CD4-positive, alpha-beta T cell (primary cell): ENCODE results near the gene DUSP21. TPM values are rescaled to one million over a fixed set of nuclear protein-coding genes. Genes with fewer than 3 reads are reported as not detected.

Experiments used
- ATAC-seq: fragments of 200-7000 bp; cut with Tn5 transposase; one replicate; pipeline ENCODE4 v1.10.0; 2022; ENCODE audit warnings: mild to moderate bottlenecking; ENCODE audit not compliant: poor library complexity
- CTCF ChIA-PET: fragments of 350-600 bp; sonication (Branson Sonifier 250); formaldehyde crosslinking; loops from one replicate; lab custom pipeline; 2021; ENCODE audit warnings: antibody characterized with exemption, inconsistent platforms; lab: Charles Lee
- POLR2A ChIA-PET: fragments of 350-600 bp; sonication (Branson Sonifier 250); formaldehyde crosslinking; loops from one replicate; lab custom pipeline; 2021; ENCODE audit warnings: antibody characterized with exemption, inconsistent platforms; lab: Charles Lee
- DNase-seq, 14 experiments: peaks; one replicate each; pipeline ENCODE4 v3.0.0-alpha.2; 2013 to 2020; ENCODE audit warnings: mixed read lengths in 2 of 14
- H3K27ac ChIP-seq, 2 donors: one replicate each; pipeline versions ENCODE4 v1.5.1 to v1.7.0; 2013; ENCODE audit warnings: low read length in 2 of 2, low read depth in 1 of 2, mild to moderate bottlenecking in 1 of 2
- H3K27me3 ChIP-seq, 2 experiments: 1 replicate in 1 of 2; 2 replicates in 1 of 2; pipeline versions ENCODE4 v1.6.1 to v1.7.0; 2013; ENCODE audit warnings: low read length in 2 of 2, control low read depth in 1 of 2, mild to moderate bottlenecking in 1 of 2, moderate library complexity in 1 of 2; ENCODE audit not compliant: insufficient read depth in 2 of 2, control insufficient read depth in 1 of 2
- H3K36me3 ChIP-seq: one replicate; pipeline ENCODE4 v1.6.1; 2013; ENCODE audit warnings: low read length, control low read depth; ENCODE audit not compliant: insufficient read depth
- H3K4me1 ChIP-seq: one replicate; pipeline ENCODE4 v1.6.1; 2013; ENCODE audit warnings: low read length, control low read depth; ENCODE audit not compliant: insufficient read depth
- H3K4me3 ChIP-seq: one replicate; pipeline ENCODE4 v1.5.1; 2013; ENCODE audit warnings: mild to moderate bottlenecking, low read length, moderate library complexity
- H3K9me3 ChIP-seq, 2 experiments: 1 replicate in 1 of 2; 2 replicates in 1 of 2; pipeline versions ENCODE4 v1.6.1 to v1.7.0; 2013; ENCODE audit warnings: low read length in 2 of 2, mild to moderate bottlenecking in 2 of 2, control low read depth in 1 of 2, moderate library complexity in 1 of 2; ENCODE audit not compliant: control insufficient read depth in 1 of 2, insufficient read depth in 1 of 2
- H3K27ac Mint-ChIP-seq: one replicate; pipeline ENCODE4 v1.8.0; 2020; ENCODE audit warnings: mixed read lengths
- H3K27me3 Mint-ChIP-seq: one replicate; pipeline ENCODE4 v1.8.0; 2021; ENCODE audit warnings: mixed read lengths
- H3K36me3 Mint-ChIP-seq: one replicate; pipeline ENCODE4 v1.8.0; 2021; ENCODE audit warnings: low read depth, mixed read lengths
- H3K4me1 Mint-ChIP-seq: one replicate; pipeline ENCODE4 v1.8.0; 2021; ENCODE audit warnings: low read depth, mixed read lengths
- H3K4me3 Mint-ChIP-seq: one replicate; pipeline ENCODE4 v1.8.0; 2020; ENCODE audit warnings: mild to moderate bottlenecking, mixed read lengths
- H3K9me3 Mint-ChIP-seq: one replicate; pipeline ENCODE4 v1.8.0; 2020; ENCODE audit warnings: mixed read lengths
- intact Hi-C, 2 experiments: fragments of 100-400 bp; cut with DNase I in 1 of 2; cut with micrococcal nuclease in 1 of 2; formaldehyde crosslinking; loops; one replicate each; pipeline versions ENCODE4 v1.15.1 to v1.9.0; 2023 to 2025; cut with DNase I, micrococcal nuclease
- total RNA-seq, 174 experiments: library from RNA in 2 of 174; stranded (reverse) in 2 of 174; gene quantifications; one replicate each; pipeline ENCODE4 v1.2.3 and lab custom pipeline; 2021 to 2026
- TF ChIP-seq, protein P1 (sequence below): fragments of 200-600 bp; IDR thresholded peaks from one replicate; pipeline ENCODE4 v1.8.0; 2022; ENCODE audit warnings: antibody characterized with exemption, mild to moderate bottlenecking

Gene DUSP21
- total RNA-seq, 2 experiments from 2014 or later: not detected

- H3K9me3 Mint-ChIP-seq: no peaks in the 10 kb centered on the region
- no peak overlapping the region for H3K4me3 ChIP-seq
- no peak overlapping the region for H3K27ac ChIP-seq
- DNase-seq: no peak
- peaks cover 2% of the 10 kb centered on the region for H3K36me3 ChIP-seq
- no peaks in the 10 kb centered on the region for H3K27me3 Mint-ChIP-seq
- ChIA-PET POLR2A (interaction anchor here (1.2 kb wide), 1 partner anchor 9 kb away, joined by 3 read pairs; the partner anchor contains the start of gene KDM6A), CTCF (no interaction called here)
- H3K27ac Mint-ChIP-seq: no peak overlapping the region
- ATAC-seq: no peak
- H3K27me3 ChIP-seq: no peaks in the 10 kb centered on the region
- H3K4me1 Mint-ChIP-seq: peaks cover 63% of the 10 kb centered on the region
- no peaks in the 10 kb centered on the region for H3K36me3 Mint-ChIP-seq
- H3K4me1 ChIP-seq: peaks cover 31% of the 10 kb centered on the region
- H3K4me3 Mint-ChIP-seq: no peak overlapping the region
- intact Hi-C loops: no loop called here
- H3K9me3 ChIP-seq: no peaks in the 10 kb centered on the region
- TF ChIP-seq, protein P1, sequence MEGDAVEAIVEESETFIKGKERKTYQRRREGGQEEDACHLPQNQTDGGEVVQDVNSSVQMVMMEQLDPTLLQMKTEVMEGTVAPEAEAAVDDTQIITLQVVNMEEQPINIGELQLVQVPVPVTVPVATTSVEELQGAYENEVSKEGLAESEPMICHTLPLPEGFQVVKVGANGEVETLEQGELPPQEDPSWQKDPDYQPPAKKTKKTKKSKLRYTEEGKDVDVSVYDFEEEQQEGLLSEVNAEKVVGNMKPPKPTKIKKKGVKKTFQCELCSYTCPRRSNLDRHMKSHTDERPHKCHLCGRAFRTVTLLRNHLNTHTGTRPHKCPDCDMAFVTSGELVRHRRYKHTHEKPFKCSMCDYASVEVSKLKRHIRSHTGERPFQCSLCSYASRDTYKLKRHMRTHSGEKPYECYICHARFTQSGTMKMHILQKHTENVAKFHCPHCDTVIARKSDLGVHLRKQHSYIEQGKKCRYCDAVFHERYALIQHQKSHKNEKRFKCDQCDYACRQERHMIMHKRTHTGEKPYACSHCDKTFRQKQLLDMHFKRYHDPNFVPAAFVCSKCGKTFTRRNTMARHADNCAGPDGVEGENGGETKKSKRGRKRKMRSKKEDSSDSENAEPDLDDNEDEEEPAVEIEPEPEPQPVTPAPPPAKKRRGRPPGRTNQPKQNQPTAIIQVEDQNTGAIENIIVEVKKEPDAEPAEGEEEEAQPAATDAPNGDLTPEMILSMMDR: no peak
These were observed 37.7 kb downstream of the DUSP21 start for GRCh38 chrX:44881549-44881948.

- DNase-seq: no peak
- Histone ChIP-seq H3K4me1 (peaks cover 33% of the 10 kb centered on the region), H3K36me3 (no peaks in the 10 kb centered on the region), H3K4me3 (no peak overlapping the region), H3K9me3 (no peaks in the 10 kb centered on the region), H3K27me3 (no peaks in the 10 kb centered on the region), H3K27ac (no peak overlapping the region)
- no peak for ATAC-seq
- Mint-ChIP-seq H3K27ac (no peak overlapping the region), H3K27me3 (no peaks in the 10 kb centered on the region), H3K4me1 (peaks cover 60% of the 10 kb centered on the region), H3K36me3 (no peaks in the 10 kb centered on the region), H3K9me3 (no peaks in the 10 kb centered on the region), H3K4me3 (no peak overlapping the region)
- intact Hi-C loops: no loop called here
- TF ChIP-seq, protein P1: no peak
- CTCF ChIA-PET: no interaction called here
- POLR2A ChIA-PET: no interaction called here
These were observed 38.8 kb downstream of the DUSP21 start for GRCh38 chrX:44882635-44883034.

- POLR2A ChIA-PET: no interaction called here
- Histone ChIP-seq H3K4me1 (peaks cover 33% of the 10 kb centered on the region), H3K27ac (no peak overlapping the region), H3K27me3 (no peaks in the 10 kb centered on the region), H3K4me3 (no peak overlapping the region), H3K9me3 (no peaks in the 10 kb centered on the region), H3K36me3 (no peaks in the 10 kb centered on the region)
- H3K27ac Mint-ChIP-seq: no peak overlapping the region
- H3K4me3 Mint-ChIP-seq: no peak overlapping the region
- ATAC-seq (no peak), DNase-seq (no peak)
- no peaks in the 10 kb centered on the region for H3K36me3 Mint-ChIP-seq
- TF ChIP-seq, protein P1: no peak
- H3K27me3 Mint-ChIP-seq: no peaks in the 10 kb centered on the region
- intact Hi-C loops: no loop called here
- H3K4me1 Mint-ChIP-seq: peaks cover 64% of the 10 kb centered on the region
- CTCF ChIA-PET: interaction anchor here (1.1 kb wide), 1 partner anchor 20 kb away, joined by 3 read pairs; no protein-coding TSS in a partner anchor
- H3K9me3 Mint-ChIP-seq: no peaks in the 10 kb centered on the region
These were observed 41.1 kb downstream of the DUSP21 start for GRCh38 chrX:44884944-44885343.
